ENCODE results near the gene SORBS1.

The SORBS1 gene

DNA sequence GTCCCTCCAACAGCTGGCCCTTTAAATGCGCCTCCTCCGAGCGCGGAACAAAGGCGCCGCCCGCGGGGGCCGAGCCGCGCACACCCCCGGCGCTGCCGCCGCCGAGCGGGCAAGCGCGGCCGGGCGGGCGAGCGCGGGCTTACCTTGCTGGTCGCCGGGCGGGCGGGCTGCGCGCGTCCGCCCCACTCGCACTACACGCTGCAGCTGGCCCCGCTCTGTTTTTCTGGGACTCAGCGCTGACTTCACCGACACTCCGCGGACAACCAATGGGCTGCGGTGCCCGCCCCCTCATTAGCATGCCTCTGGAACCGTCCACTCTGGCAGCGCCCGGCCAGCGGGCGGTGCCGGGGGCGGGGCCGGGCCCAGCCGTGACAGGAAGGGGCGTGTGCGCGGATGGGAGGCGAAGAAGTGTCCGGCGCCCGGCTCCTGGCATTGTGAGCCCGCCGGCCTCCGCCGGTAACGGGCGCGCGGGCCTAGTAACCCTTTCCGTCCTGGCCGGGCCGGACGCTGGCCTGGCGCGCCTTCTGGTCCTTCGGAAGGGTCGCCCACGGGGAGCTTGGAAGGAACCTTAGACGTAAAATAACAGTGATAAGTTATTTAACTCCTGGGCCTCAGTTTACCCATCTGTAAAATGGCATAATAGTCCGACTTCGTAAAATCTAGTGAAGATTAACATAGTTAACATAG lies at the start of gene SORBS1:
TSS of gene SORBS1 (minus strand) at position 195 of the 687 bp plus-strand sequence. CDS start 120,236 bp downstream, outside the sequence.
- TF ChIP-seq GATA3 (IDR thresholded peaks at IDR 0.05; ENCODE audit: low read depth, low read length): no peak
- no peak for TF ChIP-seq GATA2 (IDR thresholded peaks at IDR 0.05; ENCODE audit: low read depth, low read length)

DNA sequence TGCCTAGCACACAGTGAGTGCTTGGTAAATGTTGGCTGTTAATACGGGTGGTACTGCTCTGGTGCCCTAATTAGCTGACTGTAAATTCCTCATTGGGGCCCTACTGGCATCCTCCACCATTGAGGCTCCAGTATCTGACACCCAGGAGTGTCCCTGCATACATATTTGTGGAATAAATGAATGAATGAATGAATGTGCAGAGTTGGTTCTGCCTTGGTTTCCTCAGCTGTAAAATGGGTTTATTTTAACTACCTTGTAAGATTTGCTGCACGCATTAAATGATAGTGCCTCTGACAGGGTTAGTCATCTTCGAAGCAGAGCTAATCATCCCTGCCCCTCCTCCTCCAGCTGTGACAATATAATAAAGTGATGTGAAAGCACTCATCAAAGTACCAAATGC lies 49.6 kb upstream of the SORBS1 start:
- no peak for TF ChIP-seq GATA2 (IDR thresholded peaks at IDR 0.05; ENCODE audit: low read depth, low read length)
- TF ChIP-seq GATA3 (IDR thresholded peaks at IDR 0.05; ENCODE audit: low read depth, low read length): no peak

DNA sequence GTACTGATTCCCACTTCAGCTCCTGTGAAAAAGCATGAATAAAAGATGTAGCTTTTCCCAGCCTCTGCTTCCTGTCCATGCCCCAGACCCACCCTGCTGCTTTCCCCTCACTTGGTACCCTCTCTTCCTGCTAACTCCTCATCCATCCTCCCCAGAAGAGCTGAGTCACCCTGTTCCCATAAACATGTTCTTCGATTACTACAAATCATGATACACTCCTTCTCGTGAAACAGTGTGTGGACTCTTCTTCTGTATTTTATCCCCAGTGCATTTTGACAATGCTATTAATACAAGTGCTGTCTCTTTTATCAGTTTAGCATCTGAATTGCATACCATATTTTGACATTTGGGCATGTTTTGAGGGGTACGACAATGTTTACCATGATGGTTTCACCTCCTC lies 45.8 kb upstream of the SORBS1 start:
- TF ChIP-seq GATA3 (IDR thresholded peaks at IDR 0.05; ENCODE audit: low read depth, low read length) (no peak), GATA2 (IDR thresholded peaks at IDR 0.05; ENCODE audit: low read depth, low read length) (no peak)

DNA sequence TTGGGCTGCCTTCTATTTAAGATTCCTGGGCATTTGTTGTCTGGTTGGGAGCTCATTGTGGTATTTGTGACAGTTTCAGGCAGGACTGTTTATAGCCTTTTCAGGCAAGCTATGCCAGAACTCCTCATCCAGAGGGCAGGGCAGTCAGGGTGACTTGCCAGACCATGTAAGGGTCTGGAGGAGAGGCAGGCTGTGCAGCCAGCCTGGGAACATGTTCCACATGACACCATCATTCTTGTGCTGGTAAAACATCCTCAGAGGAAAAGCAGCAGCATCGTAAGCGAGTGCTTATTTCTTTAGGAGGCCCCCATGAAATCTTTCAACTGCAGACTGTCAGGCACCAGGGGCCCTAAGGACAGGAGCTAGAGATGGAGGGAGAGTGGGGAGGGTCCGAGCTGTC lies 44.0 kb upstream of the SORBS1 start:
- no peak for TF ChIP-seq GATA2 (IDR thresholded peaks at IDR 0.05; ENCODE audit: low read depth, low read length)
- no peak for TF ChIP-seq GATA3 (IDR thresholded peaks at IDR 0.05; ENCODE audit: low read depth, low read length)

DNA sequence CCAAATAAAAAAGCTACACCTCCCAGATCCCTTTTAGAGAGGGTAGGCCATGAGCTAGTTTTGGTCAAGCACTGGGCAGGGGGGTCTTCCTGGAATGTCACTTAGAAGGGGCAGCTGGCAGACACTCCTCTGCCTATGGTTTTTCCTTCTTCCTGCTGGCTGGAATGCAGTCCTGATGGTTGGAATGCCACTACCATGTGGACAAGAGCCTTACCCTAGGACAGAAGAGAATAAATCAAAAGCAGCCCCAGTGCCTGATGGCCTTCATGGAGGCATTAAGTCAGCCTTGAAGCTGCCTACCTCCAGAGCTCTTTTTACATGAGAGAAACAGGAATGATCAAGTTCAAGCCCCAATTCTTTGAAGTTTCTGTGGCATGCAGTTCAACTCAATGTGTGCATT lies 43.5 kb upstream of the SORBS1 start:
- TF ChIP-seq GATA2 (IDR thresholded peaks at IDR 0.05; ENCODE audit: low read depth, low read length) (no peak), GATA3 (IDR thresholded peaks at IDR 0.05; ENCODE audit: low read depth, low read length) (no peak)

DNA sequence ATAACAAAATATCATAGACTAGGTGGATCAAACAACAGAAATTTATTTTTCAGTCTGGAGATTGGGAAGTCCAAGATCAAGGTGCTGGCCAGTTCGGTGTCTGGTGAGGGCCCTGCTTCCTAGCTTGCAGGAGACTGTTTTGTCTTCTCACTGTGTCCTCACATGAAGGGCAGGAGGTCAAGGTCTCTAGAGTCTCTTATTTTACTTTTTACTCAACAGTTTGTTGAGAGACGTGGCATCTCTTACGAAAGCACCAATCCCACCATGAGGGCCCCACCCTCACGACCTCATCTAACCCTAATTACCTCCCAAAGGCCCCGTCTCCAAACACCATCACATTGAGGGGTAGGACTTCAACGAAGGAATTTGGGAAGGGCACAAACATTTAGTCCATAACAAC lies 41.2 kb upstream of the SORBS1 start:
- no peak for TF ChIP-seq GATA3 (IDR thresholded peaks at IDR 0.05; ENCODE audit: low read depth, low read length)
- no peak for TF ChIP-seq GATA2 (IDR thresholded peaks at IDR 0.05; ENCODE audit: low read depth, low read length)

DNA sequence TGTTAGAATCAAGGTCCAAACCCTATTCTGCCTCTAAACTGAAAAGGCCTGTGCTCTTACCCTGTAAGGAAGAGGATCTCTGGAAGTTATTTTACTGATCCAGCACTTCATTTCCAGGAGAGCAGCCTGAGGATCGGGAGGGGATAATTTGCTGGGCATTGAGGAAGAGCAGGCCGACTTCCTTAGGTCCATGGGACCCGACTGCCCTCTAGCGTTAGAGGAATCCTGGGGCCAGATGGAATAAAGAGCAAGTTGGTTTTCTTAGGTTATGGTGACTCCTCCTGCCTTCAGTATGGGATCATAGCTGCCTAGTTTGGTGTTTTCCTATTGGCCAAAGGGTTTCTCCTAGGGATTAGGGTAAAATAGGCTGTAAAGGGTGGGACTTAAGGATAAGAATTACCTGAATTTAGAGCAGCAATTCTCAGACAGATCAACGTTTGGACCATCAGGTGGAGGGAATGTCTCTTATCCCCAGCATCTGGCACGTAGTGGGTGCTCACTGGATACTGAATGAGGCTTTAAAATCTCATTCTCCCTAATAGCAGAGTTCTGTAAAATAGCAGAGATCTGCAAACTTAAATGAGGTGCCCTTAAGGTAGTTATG lies 40.0 kb upstream of the SORBS1 start:
- no peak for TF ChIP-seq GATA2 (IDR thresholded peaks at IDR 0.05; ENCODE audit: low read depth, low read length)

DNA sequence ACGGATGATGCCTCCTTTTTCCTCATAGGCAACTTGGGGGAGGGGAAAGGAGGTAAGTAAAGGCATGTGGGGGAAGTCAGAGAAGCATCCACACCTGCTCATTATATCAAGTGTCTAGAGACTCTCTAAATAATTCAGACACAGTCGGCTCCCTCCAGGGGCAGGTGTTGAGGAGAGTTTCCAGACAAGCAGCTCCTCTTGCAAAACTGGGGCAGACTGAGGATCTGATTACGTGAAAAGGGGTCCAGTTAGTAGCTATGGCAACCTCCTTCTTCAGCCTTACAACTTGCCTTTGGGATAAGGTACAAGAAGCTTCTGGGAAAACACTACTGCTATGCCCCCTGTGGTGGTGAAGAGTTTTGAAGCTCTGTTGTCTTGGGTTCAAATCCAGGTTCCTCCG lies 39.0 kb upstream of the SORBS1 start:
- TF ChIP-seq GATA3 (IDR thresholded peaks at IDR 0.05; ENCODE audit: low read depth, low read length) (no peak), GATA2 (IDR thresholded peaks at IDR 0.05; ENCODE audit: low read depth, low read length) (no peak)

DNA sequence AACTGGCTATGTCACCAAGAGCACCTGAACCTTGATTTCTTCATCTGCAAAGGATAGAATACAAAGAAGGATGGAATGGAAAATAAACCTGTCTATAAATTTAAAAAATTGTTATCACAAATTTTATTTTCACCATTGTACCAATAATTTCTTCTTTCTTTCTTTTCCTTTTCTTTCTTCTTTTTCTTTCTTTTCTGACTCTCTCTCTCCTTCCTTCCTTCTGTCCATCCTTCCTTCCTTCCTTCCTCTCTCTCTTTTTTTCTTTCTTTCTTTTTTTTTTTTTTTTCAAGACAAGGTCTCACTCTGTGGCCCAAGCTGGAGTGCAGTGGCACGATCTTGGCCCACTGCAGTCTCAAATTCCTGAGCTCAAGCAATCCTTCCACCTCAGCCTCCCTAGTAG lies 36.6 kb upstream of the SORBS1 start:
- TF ChIP-seq GATA2 (IDR thresholded peaks at IDR 0.05; ENCODE audit: low read depth, low read length) (no peak), GATA3 (IDR thresholded peaks at IDR 0.05; ENCODE audit: low read depth, low read length) (no peak)

DNA sequence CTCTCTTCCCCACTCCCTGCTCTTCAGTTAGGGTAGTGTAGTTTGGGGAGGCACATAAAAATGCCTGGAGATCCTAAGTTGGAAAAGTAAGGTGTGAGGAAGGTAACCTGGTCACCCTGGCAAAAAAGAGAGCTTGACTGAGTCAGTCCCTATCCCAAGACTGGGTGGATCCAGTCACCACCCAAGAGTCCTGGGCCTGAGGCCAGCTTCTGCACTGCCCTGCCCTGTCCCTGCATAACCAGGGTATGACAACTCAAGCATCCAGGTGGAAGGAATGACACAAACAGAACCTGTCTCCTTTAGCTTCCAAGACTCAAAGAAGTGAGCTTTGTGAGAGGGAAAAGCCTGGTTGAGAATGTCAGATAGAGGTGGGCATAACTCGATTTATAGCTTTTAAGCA lies 26.9 kb upstream of the SORBS1 start:
- TF ChIP-seq GATA3 (IDR thresholded peaks at IDR 0.05; ENCODE audit: low read depth, low read length) (no peak), GATA2 (IDR thresholded peaks at IDR 0.05; ENCODE audit: low read depth, low read length) (no peak)

DNA sequence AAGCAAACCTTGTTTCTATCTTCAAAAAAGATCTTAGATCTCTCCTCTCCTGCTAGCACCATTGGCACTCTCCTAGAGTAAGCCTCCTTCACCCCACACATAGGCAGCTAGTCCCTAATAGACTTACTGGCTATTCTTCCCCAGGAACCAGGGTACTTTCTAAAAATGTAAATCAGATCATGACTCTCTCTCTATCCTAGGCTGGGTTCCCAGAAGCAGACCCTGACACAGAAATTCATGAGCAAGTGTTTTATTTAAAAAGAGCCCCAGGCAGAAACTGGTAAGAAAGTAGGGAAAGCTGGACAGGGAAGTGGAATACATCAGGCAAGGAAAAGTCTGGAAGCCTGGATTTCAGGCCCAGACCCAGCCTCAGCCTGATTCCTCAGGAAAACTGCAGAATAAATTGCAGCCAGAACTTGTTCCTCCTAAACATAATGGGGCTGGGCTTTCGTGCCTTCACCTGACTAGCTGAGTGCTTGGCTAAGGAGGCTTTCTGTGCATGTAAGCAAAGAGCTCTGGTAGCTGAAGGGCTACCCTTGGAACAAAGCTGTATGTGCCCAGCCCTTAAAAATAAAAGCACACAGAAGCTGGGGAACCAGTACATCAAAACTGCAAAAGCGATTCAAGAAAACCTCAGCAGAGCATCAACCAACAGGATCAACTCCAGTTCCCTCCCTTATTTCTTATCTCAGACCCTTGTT lies 18.8 kb upstream of the SORBS1 start:
- TF ChIP-seq GATA3 (IDR thresholded peaks at IDR 0.05; ENCODE audit: low read depth, low read length): no peak

DNA sequence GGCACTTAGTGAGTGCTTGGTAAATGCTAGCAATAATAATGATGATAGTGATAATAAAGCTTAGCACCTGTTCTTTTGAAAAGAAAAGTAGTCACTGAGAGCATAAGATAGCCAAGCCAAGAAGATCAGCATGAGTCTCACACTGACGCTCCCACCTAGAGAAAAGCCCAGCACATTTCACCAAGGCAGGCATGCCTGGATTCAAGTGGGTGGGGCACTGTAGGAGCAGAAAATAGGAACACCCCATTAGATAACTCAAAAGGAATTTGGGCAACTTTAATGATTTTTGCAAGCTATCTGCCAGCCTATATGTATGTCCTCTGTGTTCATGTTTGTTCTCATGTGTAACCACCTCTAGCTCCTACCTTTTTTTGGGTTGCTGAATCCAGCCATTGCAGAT lies 18.1 kb upstream of the SORBS1 start:
- no peak for TF ChIP-seq GATA3 (IDR thresholded peaks at IDR 0.05; ENCODE audit: low read depth, low read length)
- TF ChIP-seq GATA2 (IDR thresholded peaks at IDR 0.05; ENCODE audit: low read depth, low read length): no peak

DNA sequence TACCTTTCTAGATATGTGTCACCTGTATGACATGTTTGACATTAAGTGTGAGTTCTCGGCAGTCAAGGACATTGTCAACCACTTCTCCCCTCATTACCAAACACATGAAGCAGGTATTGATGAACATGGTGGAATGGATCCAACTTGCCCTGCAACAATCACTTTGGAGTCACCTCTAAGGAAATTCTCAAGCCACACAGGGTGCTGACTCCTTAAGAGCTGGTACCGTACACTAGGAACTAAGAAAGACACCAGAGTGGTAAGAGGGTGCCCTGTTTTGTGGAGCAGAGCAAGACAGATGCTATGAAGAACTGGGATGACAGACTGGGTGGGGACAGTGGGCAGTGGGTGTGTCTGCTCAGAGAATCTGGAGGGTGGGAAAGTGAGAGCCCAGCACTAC lies 17.4 kb upstream of the SORBS1 start:
- no peak for TF ChIP-seq GATA2 (IDR thresholded peaks at IDR 0.05; ENCODE audit: low read depth, low read length)
- TF ChIP-seq GATA3 (IDR thresholded peaks at IDR 0.05; ENCODE audit: low read depth, low read length): no peak

DNA sequence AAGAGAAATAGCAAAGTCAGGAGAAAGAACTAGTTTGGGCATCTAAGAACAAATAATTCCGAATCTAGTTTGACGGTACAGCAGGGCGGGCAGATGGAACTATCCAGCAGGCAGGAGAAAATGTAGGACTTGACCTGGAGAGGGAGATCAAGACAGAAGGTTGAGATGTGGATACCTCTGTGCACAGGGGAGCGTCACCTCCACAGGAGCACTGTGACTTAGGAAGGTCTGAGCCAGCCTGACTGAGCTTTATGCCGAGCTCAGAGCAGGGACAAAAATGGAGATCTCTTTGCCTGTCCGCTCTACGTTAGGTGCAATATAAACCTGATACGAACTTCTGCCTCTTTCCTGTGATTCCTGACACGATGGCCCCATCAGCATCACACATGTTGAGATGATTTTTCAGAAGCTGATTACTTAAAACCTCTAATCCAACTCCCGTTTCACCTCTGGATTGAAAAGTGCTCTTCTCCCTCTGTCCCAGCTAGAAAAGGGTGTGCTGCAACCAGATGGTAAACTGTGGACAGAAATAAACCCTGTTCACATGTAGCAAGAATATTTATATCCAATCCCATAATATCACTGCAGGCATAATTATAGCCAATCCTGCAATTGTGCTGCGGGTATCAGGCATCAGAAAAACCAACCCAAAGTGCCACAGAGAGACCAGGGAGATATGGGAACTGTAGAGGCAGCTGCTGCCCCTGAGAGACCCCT lies 13.6 kb upstream of the SORBS1 start:
- TF ChIP-seq GATA3 (IDR thresholded peaks at IDR 0.05; ENCODE audit: low read depth, low read length): no peak
- TF ChIP-seq GATA2 (IDR thresholded peaks at IDR 0.05; ENCODE audit: low read depth, low read length): no peak

All from SH-SY5Y (cell line).